ENCODE results near the gene SFPQ.

The SFPQ gene

GRCh38 chr1:35178295-35178695 is 14.7 kb downstream of the SFPQ start:
- TF ChIP-seq, protein P1, sequence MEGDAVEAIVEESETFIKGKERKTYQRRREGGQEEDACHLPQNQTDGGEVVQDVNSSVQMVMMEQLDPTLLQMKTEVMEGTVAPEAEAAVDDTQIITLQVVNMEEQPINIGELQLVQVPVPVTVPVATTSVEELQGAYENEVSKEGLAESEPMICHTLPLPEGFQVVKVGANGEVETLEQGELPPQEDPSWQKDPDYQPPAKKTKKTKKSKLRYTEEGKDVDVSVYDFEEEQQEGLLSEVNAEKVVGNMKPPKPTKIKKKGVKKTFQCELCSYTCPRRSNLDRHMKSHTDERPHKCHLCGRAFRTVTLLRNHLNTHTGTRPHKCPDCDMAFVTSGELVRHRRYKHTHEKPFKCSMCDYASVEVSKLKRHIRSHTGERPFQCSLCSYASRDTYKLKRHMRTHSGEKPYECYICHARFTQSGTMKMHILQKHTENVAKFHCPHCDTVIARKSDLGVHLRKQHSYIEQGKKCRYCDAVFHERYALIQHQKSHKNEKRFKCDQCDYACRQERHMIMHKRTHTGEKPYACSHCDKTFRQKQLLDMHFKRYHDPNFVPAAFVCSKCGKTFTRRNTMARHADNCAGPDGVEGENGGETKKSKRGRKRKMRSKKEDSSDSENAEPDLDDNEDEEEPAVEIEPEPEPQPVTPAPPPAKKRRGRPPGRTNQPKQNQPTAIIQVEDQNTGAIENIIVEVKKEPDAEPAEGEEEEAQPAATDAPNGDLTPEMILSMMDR (IDR thresholded peaks at IDR 0.05; ENCODE audit: extremely low read depth, missing control alignments), result no peak
- no peak for DNase-seq (ENCODE audit: low spot score)

- no peak for DNase-seq (ENCODE audit: low spot score)
- TF ChIP-seq, protein P1 (IDR thresholded peaks at IDR 0.05; ENCODE audit: extremely low read depth, missing control alignments), result no peak
Measured at GRCh38 chr1:35177237-35177786, 15.6 kb downstream of the SFPQ start.

- no peak for DNase-seq (ENCODE audit: low spot score)
- TF ChIP-seq, protein P1 (IDR thresholded peaks at IDR 0.05; ENCODE audit: extremely low read depth, missing control alignments), result no peak
Measured at GRCh38 chr1:35175602-35176001, 17.3 kb downstream of the SFPQ start.

- TF ChIP-seq, protein P1 (IDR thresholded peaks at IDR 0.05; ENCODE audit: extremely low read depth, missing control alignments), result no peak
Measured at GRCh38 chr1:35175098-35175576, 17.8 kb downstream of the SFPQ start.

DNA sequence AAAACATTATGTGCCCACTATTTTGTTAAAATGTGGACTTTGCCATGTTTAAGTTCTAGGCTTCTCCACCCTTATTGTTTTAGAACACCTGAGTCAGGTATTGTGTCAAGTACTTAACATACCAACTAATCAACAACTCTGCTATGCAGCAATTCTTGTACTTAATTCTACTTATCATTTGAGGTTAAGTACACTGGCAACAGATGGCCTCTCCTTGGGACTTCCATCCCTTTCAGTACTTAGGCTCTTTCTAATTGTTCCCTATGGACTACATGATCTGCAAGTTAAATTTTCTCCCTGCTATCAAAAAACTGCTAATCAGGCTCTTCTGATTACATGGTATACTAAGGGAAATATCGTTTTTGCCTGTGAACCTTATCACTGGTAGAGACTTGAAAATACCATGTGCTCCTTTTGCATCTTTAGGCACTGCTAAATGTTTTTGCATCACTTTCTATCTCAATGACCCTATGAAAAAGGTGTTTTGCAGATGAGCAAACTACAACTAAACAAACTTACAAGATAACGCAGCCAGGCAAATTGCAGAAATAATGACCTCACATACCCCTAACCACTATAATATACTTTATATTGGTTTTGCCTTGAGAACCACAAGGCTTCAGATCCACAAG is 18.9 kb downstream of the SFPQ start:
- no peak for DNase-seq (ENCODE audit: low spot score)
- TF ChIP-seq, protein P1 (IDR thresholded peaks at IDR 0.05; ENCODE audit: extremely low read depth, missing control alignments), result no peak

More at GRCh38 chr1:35175098-35175576, 17.8 kb downstream of the SFPQ start:
- no peak for DNase-seq (ENCODE audit: low spot score)

GRCh38 chr1:35173491-35173890 is 19.5 kb downstream of the SFPQ start:
- TF ChIP-seq, protein P1 (IDR thresholded peaks at IDR 0.05; ENCODE audit: extremely low read depth, missing control alignments), result no peak
- no peak for DNase-seq (ENCODE audit: low spot score)

DNA sequence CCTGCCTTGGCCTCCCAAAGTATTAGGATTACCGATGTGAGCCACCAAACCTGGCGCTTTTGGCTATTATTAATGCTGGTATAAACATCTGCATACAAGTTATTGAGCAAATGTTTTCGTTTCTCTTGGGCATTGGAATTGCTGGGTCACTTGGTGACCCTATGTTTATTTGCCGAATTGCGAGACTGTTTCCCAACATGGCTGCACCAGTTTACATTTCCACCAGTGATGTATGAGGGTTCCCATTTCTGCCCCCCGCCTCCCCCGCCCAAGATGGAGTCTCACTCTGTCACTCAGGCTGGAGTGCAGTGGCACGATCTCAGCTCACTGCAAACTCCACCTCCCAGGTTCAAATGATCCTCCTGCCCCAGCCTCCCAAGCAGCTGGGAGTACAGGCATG is 20.9 kb downstream of the SFPQ start:
- TF ChIP-seq, protein P1 (IDR thresholded peaks at IDR 0.05; ENCODE audit: extremely low read depth, missing control alignments), result no peak
- no peak for DNase-seq (ENCODE audit: low spot score)
